Inflammatory macrophage treated with lipopolysaccharide for 4 hours (primary cell): ENCODE measurements around the gene SURF4.

Experiments used
- DNase-seq: peaks from one replicate; pipeline ENCODE4 v3.0.0-alpha.2; 2020

Gene SURF4

DNA sequence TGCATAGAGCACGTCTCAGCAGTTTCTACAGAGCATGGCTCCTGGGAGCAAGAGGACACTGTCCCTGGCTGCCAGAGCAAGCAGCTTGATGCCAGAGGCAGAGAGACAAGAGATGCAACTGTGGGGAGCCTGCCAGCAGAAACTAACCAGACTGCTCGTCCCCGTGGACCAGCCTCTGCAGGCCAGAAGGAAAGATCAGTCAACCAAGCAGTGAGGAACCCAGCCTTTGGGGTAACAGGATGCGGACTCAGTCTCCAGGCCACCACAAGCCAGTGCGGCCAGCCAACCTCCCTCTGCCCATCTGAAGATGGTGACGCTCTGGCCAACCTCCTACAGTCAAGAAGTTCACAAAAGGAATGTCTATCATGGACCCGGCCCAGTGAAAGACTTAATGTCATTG, 3.7 kb downstream of the SURF4 start:
- no peak for DNase-seq

DNA sequence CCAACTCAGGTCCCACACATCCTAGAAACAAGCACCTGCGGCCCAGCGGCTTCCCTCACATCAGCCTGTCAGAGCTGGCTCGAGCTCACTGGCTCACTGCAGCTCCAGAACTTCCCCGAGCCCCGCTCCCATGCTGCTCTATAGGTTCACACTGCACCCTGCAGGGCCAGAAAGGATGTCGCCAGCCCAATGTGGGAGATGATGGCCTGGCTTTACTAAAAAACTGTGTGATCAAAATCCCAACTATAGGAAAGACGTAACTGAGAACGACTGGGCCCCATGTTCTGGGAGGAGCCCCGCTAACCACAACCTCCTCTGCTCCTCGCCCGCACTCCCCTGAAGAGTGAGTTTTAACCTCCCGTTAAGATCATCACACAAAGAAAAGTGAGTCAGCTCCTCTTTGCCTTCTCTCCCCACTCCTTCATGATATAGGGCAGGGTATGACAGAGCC, 4.6 kb downstream of the SURF4 start:
- DNase-seq: peak; percentile 21

DNA sequence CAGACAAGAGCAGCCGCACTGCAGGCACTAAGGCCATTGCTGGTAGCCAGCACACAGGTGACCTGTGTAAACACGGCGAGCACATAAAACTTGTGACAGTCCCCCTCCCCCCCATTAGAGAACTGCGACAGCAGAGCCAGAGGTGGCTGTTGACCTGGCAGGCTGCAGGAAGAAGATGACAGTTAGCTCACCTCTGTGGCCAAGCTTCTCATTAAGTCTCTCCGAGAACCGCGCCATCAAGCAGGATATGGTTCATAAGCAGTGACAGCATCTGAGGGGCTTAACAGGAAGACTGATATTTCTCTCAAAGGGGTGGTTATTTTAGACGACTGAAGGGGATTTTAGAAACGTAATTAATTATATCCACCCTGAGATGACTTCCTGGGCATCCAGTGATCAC, 5.2 kb downstream of the SURF4 start:
- DNase-seq: no peak

DNA sequence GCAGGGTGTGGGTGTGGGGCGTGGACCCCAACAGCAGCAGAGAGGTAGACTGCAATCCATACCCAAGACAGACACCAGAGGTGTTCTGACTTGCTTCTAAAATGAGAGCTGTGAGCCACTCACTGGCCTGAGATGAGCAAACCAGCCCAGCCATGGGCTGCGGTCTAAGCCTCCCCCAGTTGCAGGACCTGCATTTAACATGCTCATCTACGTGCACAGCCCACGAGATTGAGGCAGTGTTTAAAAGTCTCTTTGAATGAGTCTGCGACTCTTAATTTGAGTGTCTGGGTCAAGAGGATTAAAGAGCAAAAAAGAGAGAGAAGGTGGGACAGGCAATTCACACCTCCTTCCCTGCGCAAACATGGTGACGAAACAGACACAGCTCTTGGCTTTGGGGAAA, 5.9 kb downstream of the SURF4 start:
- no peak for DNase-seq

DNA sequence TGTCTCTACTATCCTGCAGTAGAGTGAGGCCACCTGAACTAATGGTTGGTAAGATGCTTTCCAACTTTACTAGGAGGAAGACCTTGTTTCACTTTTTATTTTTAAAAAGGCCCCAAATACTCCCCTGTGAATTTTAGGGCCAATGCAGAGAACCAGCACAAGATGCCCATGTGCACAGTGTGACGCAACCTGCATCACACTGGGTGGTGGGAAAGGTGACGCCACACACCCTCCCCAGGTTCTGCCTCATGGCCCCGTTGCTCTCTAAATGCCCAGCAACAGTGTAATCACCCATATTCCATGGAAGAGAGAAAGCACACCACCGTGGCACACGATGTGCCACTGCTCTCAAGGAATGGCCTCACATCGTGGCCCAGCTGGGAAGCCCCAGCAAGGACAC, 6.4 kb downstream of the SURF4 start:
- DNase-seq: no peak

DNA sequence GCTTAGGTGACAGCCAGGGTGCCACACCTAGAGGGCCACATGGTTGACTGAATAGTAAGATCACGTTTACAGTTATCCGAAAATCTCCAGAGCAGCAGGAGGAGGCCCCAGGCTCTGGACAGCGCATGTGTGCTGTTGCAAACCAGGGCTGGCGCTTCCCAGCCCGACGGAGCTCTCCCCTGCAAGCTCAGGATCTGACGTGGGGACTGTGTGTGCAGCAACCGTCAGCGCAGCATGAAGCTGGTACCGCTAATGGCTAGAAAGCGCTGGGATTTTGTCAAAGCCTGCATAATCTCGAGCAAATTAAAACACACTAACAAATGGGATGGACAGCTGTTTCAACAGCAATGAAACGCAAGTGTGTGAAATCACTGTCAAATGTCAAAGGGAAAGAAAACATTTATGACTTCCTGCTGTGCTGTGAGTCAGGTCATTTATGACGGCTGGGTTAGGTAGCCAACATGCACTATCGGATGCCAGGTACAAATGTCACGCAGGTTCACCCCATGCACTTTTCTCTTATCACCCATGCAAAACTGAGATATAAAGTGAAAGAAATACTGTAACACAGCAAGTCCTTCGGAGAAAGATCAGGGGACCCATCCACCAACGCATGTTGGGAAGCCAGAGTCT, 7.5 kb downstream of the SURF4 start:
- no peak for DNase-seq

DNA sequence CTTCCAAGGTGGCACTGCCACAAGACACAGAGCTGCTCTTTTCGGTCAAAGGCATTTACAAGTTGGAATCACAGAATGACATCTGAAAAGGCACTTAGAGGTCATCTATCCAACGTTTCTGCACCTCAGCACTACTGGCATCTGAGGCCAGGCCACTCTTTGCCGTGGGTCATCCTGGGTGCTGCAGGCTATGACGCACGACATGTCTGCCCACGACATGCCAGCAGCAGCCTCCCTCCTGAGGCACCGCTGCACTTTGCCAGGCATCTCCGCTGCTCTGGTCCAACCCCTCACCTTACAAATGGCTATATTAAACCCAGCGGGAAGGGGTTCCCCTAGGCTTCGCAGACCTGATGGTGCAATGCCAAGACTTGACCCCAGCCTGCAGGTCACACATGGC, 8.1 kb downstream of the SURF4 start:
- DNase-seq: no peak

DNA sequence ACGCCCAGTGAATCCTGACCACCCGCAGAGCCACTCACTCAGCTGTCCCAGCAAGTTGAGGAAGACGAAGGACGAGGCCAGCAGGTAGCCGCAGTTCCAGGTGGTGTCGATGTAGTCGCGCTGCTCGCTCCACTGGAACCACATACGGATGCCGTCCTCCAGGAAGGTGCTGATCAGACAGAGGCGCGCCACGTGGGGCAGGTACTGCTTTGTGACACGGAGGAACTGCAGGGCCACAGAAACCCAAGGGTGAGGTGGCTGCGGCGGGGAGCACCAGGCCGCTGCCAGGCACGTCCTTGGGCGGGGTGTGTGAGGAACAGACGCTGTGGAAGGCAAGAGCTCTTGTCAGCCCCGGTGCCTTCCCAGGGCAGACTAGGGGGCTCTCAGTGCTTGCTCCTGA, 8.6 kb downstream of the SURF4 start:
- DNase-seq: no peak

DNA sequence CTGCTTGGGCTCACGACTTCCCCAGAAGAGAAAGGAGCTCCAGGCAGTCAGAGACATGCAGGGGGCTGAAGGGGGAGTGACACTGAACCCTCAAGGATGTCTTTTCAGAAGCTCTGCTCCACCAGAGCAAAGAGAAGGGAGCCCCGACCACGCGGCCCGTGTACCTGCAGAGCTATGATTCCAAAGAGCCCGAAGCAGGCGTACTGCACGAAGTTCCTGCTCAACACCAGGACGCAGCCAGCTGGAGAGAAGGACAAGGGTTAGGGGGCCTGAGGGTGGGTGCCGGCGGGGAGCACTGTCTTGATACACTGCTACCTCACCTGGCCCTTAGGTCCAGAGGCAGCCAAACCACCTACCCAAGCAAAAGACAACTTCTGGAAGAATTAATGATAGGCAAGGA, 9.4 kb downstream of the SURF4 start:
- no peak for DNase-seq

DNA sequence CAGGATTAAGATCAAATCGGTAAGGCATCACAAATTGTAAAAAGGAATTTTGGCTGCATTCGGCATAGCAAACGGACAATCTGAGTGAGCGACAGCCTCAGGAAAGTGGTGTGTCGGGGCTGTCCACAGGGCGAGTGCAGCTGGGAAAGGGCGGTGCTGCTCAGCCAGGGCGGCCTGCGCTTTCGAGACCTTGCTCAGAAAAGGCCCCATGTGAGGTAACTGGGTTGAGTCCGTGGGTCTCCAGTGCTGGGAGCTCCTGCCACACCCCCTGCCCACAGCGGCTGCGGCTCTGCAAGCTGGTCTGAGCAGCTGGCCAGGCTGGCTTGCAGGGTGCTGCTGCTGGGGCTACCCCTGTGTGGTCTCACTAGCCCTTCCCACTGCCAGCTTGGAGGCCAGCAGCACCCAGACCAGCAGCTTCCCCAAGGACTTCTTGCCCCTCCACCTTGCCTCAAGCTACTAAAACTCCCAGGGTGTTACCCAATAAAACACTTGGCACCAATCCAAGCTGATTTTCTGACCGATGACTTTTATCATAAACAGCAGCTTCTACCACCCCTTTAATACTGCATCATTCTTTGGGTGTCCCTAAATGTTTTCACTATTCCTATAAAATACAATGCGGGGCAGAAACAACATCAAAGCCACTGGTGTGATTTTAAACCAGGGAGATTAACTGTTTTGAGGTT, 13.4 kb downstream of the SURF4 start:
- DNase-seq: no peak

DNA sequence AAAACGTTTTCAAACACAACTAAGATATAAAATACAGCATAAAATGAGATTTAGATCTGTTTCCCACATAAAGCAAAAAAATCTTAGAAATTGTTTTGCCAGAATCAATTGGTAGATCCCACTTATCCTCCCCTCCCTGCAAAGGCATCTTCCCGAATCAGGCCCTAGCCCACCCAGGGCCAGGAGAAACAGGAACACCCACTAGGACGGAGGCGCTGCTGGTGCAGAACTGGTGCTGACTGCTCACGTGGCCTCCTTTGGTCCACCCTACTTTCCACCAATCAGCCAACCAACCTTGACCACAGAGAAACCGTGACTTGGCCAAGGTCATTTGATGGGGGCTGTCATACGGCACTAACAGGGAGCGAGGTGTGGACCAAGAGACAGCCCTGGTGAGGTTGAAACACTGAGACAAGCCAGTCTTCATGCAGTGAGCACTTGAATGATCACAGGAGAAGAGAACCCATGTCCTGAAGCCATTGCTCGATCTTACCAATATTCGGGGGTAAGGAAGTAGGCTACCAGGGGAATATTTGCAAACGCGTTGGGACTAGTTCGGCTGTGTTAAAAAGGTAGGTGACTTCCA, 14.3 kb downstream of the SURF4 start:
- DNase-seq: no peak

DNA sequence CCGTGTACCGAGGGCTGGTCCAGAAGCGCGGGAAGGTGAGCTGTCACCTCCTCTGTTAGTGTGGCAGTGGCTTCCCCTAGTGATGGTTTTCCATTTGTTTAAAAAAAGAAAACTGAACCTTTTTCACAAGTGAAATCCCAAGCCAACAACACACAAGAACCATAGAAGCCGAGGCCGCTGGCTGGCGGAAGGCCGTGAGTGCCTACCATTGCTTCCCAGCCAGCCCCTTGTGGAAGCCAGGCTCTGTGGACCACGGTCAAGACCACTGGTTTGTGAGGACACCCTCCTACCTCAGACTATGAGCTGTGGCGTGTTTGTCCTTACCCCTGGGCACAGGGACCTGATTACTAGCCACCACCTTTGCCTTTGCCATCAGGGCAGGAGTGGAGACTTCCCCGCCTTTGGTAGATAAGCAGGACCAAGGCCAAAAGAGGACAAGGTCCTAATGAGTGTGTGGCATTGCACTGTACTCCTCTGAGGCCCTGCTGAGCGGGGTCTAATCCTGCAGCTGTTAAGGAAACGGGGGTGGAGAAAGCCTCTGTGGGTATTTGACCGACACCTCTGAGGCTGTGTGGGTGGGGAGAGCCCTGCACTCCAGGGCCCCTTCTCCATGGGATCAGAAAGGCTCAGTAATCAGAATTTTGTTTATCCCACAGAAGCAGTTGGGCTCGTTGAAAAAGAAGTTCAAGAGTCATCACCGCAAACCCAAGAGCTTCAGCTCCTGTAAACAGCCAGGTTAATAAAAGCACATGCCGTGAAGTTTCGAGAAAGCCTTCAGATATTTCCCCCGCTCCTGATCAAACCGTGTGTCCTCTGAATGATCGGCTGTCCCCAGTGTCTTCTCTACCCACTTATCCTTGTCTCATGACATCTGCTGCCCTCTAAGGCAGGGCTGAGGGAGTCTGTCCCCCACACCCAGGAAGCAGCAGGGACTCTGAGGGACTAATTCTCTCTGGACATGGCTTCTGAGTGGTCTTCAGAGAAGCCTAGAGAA, 15.2 kb downstream of the SURF4 start:
- DNase-seq: no peak

DNA sequence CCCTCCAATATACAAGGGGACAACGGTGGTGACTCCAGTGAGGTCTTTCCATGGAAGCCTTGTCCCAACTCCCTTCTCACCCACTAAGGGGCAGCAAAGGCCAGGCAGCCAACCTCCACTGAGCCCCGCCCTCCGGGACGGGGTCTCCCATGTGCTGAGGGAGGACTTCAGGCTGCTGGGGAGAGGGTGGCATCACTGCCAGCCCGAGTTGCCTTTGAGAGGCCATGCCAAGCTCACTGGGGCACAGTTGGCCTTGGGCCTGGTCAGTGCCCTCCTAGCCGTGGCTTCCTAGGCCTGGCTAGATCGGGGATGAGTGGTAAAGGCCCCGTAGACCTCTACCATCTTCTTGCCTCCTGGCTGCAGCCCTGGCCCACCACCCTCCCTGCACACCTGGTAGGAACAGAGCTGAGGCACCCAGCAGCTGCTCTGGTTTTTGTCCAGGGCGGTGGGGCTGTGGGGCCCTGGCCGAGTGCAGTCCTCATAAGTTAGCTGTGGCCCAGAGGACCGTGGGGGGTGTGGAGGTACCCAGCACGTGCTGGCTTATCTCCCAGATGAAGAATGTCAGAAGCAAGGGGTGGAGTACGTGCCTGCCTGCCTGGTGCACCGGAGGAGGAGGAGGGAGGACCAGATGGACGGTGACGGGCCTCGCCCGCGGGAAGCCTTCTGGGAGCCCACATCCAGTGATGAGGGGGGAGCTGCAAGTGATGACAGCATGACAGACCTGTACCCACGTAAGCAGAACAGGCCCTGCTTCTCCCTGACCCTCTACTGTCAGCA, 16.3 kb downstream of the SURF4 start:
- DNase-seq: no peak

DNA sequence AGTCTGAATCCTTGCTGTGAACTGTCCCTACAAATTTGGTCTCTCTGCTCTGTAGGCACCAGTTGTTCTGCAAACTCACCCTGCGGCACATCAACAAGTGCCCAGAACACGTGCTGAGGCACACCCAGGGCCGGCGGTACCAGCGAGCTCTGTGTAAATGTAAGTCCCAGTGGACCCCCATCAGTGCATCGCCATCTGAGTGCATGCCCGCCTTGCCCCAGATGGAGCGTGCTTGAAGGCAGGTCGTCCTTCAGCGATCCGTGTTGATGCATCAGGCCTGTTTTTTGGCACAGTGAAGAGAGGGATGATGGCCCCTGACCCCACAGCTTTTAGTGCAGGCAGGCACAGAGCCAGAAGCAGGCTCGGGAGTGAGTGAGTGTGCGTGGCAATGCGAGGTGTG, 18.2 kb downstream of the SURF4 start:
- DNase-seq: no peak

DNA sequence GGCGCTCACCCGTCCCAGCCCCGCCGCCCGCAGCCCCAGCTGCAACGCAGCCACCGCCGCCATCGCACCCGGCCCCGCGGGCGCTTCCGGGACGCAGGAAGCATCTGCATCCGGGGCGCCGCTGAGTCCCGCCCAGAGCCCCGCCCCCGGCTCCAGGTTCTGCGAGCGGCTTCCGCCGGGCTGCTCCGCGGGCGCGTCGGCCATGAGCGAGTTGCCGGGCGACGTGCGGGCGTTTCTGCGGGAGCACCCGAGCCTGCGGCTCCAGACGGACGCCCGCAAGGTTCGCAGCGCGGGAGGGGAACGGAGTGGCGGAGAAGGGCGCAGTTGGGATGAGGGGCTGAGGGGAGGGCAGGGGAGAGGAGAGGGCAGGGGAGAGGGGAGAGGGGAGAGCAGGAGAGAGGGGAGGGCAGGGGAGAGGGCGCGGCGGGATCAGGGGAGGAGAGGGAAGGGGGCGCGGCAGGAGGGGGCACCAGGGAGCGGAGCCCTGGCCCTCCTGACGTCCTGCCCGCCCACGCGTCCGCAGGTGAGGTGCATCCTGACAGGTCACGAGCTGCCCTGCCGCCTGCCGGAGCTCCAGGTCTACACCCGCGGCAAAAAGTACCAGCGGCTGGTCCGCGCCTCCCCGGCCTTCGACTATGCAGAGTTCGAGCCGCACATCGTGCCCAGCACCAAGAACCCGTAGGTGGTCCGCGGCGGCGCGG, 19.3 kb downstream of the SURF4 start, which contains the start of the genes SURF1 and SURF2:
Gene SURF1, minus strand, starts transcription at position 97 of the 701 bp plus-strand sequence. Its CDS starts 34 bp downstream, at position 63.
Gene SURF2, plus strand, starts transcription at position 160 of the 701 bp plus-strand sequence. Its CDS starts 43 bp downstream, at position 203.
- peak; percentile 88 for DNase-seq

DNA sequence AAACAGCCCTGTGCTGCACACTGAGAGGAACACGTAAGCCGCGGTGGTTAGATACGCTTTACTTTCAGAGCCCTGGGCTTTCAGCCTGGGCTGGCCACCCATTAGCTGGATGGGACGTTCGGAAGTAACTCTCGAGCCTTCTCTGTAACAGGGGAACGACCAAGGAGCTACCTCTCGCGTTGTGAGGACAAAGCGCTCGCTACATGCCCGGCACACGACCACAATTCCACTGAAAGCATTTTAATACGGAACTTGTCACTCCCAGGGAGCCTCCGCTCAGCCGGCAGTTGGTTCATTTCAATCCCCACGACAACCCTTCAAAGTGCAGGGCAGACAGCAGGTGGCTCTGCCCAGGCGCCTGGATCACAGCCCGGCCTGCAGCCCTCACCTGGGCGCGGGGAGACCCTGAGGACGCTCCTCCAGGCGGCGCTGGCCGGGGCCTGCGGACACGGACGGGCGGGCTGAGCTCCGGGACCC, 19.9 kb downstream of the SURF4 start:
- DNase-seq: no peak

DNA sequence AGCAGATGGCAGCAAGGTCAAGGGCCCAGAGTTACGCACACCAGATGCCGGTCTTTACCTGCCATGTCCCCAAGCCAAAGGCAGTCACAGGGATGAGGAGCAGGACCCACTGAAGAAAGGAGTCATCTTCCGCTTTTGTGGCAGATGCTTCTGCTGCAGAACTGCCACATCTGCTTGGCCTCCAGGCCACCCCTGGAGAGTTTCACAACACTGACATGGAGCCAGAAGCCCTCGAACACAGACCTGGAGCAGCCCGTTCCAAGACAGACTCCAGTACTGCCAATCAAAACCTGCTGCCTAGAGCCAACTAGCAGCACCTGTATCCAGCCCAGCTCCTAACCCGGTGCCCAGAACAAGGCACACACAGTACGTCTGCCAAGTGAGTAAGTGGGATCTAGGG, 21.1 kb downstream of the SURF4 start:
- no peak for DNase-seq

DNA sequence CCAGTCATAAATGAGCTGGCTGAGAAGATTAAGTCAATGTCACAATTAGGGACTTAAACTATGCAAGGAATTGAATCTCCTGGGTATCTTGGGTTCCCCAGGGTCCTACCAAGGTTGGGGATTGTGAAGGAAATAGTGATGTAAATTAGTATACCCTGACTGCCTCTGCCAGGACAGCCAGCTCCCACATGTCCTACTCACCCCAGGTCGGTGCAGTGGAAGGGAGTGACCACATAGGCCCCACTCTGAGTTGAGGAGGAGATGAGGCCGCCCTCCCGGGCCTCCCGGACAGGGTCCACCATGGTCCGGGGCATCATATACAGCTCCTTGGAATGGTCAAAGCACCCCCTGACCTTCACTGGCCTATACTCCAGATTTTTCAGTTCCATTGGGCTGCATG, 22.3 kb downstream of the SURF4 start:
- no peak for DNase-seq

DNA sequence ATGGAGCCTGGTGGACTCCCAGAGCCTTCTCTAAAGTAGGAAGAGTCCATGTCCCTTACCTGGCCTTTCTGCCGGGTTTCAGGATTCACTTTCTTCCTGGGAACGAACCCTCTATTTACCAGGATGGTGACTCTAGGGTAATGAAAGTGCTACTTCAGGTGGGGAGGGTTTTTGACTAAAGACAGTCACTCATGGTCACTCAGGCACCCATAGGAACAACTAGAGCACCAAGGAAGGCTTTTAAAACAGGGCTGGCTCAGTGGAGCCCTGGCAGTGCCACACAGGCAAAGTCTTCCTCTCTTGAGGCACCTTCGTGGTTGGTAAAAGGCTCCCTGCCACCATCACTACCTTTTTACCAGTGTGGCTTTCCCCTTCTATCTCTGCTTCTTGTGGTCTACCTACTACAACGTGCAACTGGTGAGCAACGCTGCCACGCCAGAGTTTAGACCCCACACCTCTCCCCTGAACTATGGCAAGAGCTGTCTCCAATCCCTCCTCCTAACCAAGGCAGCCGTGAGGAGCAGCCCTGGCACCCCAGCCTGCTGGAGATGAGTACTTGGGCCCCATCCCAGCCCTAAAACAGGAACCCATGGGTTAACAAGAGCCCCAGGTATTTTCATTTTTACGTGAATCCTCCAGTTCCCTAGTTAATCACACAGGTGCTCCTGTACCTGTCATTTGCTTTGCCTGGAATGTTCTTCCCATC, 23.1 kb downstream of the SURF4 start:
- no peak for DNase-seq

DNA sequence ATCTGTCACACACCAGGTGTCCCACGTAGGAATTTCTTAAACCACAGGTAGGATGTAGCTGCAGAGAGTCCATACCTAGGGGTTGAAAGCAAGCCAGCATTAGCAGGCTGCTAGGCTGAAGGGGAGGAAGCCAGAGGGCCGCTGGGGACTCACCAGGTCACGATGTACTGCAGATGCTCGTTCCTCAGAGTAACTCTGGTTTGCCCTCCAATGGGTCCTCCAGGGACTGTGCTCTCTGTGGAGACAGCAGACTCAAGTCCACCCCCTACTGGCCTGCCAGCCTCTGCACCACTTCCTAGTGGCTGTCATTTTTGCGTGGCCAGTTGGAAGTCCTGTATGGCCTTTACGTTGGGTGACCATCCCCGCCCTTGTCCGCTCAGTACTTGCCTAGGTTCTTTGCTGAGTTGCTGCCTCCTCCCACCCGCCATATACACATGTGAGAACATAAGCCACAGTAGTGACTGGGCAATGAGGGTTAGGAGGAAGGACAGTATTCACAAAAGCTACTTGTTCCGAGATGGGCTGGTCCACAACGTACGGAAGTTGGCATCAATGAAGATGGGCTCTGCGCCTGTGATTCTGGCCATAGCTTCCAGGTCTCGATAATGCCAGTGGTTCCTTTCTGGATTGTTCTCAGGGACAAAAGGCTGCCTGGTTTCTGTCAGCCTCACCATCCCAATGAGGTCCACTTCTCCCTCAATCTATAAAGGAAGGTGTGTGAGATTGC, 23.8 kb downstream of the SURF4 start:
- DNase-seq: peak; percentile 72
